HG03097 (cell line): ENCODE results near the gene BCOR.

Experiments used
- ATAC-seq: cut with Tn5 transposase; IDR thresholded peaks from one replicate; pipeline ENCODE4 v1.9.1; 2021; ENCODE audit not compliant: unreplicated experiment, low FRiP score

The BCOR gene

GRCh38 chrX:40097504-40098263, at the start of gene BCOR:
Gene BCOR, minus strand, starts transcription at chrX:40097958. Its CDS starts 20,029 bp downstream, at chrX:40077929.
- no peak for ATAC-seq

GRCh38 chrX:40147126-40147952, 49.6 kb upstream of the BCOR start:
- no peak for ATAC-seq

DNA sequence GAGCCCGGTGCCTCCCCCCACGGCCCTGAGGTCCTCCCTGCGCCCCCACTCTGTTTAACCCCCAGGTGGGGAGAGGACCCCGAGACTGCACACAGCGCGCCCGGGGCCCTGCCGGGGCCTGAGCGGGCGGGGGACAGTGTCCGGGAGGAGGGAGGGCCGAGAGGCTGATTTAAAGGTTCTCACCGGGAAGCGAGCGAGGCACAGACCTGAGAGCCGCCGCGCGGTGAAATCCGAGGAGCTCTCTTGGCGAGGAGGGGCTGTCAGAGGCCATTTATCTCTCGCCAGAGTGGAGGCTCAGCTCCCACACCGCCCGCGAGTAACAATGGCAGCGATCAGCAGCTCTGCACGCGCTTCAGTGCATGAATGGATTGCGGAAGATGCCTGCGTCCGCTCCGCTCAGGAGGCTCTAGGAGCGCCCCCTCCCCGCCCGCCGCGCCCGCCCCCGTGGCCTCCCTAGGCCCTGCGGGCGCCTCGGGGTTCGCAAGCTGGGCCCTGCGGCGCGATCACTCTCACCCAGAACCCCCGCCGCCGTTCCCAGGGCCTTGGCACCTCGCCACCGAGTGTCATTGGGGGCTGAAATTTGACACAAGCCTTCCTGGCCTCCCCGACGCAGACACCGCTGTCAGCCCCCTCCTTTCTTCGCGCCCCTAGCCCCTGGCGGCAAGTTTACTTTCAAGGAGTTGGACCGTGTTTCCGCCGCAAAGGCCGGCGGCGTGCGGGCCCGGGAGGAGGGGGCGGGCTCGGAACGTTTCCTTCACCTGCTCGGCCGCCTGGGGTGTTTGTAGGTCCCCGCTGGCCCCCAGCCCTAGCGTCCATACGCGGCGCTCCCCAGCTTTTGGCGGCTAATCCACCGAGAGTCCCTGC, 48.7 kb upstream of the BCOR start:
- ATAC-seq = no peak

- ATAC-seq = no peak
Observed at GRCh38 chrX:40145923-40146261, 48.1 kb upstream of the BCOR start.

DNA sequence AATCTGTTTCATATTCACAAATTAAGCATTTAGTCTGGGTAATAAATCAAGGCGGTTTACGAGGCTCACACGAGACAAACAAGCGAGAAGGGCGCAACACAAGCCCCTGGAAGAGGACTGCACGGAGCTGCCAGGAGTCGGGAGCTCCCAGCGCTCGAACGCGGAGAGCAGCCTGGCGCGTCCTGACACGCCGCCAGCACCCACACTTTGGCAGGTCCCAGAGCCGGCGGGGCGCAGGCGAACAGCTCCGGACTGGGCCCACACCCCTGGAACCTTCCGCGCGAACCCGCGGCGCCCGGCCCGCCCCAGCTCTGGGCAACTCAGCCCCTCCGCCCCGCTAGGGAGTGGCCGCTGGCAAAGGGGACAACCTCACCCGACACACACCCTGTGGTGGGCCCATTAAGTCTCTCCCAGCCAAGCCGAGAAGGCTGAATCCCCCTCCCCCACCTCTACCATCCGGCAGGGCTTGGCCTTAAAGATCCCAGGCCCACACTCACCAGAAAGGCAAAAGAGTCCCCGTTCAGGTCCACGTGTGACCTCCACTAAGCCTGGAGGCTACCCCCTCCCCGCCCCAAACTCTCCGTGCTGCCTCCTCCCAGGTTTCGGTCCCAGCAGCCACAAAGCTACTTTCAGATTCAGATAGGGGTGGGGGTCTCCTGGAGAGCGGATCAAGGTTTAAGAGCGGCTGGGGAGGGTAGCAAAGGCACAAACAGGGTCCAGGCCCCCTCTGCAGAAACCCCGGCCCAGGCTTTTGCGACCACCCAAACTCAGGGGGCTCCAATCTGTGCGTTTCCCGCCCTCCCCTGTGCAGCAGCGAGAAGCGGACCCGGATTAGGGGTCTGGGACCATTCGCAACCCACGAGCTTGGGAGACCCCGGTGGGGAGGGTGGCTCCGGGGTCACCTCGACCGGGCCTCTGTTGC, 47.5 kb upstream of the BCOR start:
- ATAC-seq = no peak

DNA sequence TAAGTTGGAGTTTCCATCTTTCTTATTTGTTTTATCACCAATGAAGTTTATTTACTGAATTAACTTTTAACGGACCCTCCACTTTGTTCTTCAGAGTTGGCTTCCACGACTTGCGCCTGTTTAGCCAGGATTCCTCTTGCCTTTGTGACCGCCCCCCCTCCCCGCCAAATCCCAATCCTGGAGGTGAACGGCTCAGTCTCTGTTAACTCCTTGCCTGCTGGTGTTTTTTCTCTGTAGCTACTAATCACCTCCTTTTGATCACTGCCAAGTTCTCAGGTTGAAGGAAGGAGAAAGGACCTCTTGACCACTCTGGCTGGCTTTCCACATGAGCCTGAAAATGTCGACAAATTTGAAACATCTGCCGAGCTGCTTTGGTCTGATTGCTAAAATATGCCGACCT, 46.8 kb upstream of the BCOR start:
- ATAC-seq = no peak

- no peak for ATAC-seq
Observed at GRCh38 chrX:40143987-40144386, 46.2 kb upstream of the BCOR start.

DNA sequence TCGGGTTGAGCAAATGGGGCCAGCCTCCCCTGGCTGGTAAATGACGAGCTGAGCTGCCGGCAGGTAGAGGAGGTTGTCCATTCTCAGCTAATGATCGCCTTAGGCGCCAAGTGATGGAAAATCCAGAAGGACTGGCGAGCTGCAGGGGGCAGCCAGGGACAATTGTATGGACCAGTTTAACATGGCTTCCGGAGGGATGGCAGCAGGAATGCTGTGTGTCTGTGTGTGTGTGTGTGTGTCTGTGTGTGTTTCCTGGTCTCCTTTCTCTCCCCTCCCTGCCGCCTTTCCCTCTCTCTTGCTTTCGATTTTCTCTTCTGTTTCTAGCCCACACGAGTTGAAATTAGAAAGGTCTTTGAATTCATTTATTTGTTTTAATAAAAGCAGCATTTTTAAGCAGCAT, 45.2 kb upstream of the BCOR start:
- ATAC-seq = no peak

DNA sequence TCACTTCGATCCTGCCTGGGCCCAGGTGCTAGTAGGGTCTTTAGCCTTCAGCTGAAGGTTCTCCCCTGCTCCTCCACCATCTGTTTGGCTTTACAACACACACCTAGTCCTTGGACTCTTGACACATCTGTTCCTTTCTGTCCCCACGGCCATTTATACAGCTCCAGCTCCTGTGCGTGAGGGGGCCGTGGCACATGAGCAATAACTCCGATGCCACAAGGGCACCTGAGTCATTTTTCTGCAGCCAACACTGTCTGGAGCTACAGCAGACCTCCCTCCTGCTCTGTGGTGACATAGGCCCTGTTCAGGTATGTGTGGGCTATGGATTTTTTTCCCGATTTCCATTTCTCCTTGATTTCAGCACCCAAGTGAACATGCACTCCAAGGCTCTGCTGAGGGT, 44.7 kb upstream of the BCOR start:
- ATAC-seq = no peak

- no peak for ATAC-seq
Observed at GRCh38 chrX:40140706-40141499, 43.1 kb upstream of the BCOR start.

DNA sequence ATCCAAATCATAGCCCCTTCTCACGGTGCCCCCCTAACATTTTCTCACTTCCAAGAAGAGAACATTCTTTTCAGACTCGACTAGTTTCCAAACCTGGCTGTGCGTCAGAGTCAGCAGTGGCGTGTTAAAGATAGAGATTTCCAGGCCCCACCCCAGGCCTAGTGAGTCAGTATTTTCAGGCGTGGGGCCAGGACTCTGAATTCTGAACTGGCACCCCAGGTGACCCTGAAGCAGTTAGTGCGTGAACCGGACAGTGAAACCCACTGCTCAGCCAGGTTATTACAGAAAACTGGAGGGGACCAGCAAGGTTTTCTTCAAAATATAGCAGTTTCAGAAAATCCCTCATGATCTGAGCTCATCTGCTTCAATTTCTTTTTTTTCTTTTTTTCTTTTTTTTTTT, 35.0 kb upstream of the BCOR start:
- ATAC-seq = no peak

- no peak for ATAC-seq
Observed at GRCh38 chrX:40131654-40132337, 34.0 kb upstream of the BCOR start.

GRCh38 chrX:40130207-40130606, 32.4 kb upstream of the BCOR start:
- ATAC-seq = no peak

GRCh38 chrX:40127052-40127451, 29.3 kb upstream of the BCOR start:
- ATAC-seq = no peak

- ATAC-seq = no peak
Observed at GRCh38 chrX:40122487-40122886, 24.7 kb upstream of the BCOR start.

DNA sequence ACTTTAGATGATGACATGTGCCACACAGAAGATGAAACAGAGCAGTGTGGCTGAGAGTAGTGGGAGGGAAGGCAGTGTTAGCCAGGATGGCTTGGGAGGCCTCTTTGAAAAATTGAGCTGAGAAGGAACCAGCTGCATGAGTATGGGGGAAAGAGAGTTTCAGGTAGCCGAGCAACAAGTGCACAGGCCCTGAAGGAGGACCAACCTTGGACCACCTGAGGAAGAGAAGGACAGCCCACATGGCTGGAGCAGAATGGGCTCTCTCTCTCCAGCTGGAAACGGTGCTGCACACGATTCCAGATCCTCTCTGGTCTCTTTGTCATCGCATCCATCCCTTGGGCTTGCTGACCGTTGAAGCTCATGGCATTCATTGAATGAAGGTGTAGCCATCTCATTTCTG, 23.9 kb upstream of the BCOR start:
- no peak for ATAC-seq

- ATAC-seq = no peak
Observed at GRCh38 chrX:40120838-40121580, 23.3 kb upstream of the BCOR start.

- ATAC-seq = no peak
Observed at GRCh38 chrX:40117715-40118285, 20.0 kb upstream of the BCOR start.
